AG04449 (cell line): ENCODE data around the gene THAP7.

Experiments used
- CTCF ChIA-PET: fragments of 350-600 bp; formaldehyde crosslinking; extraction: SDS; loops from one replicate; lab custom pipeline; 2021; ENCODE audit warnings: antibody characterized with exemption; lab: Yijun Ruan, JAX
- POLR2A ChIA-PET: fragments of 400-600, 350-600 bp; formaldehyde crosslinking; extraction: SDS; loops from one replicate; lab custom pipeline; 2020; ENCODE audit warnings: antibody characterized with exemption, inconsistent platforms; lab: Yijun Ruan, JAX
- DNase-seq: peaks from one replicate; pipeline ENCODE4 v3.0.0-alpha.2; 2010; ENCODE audit warnings: low read depth, low spot score
- H3K4me3 ChIP-seq: 2 replicates; pipeline ENCODE4 v1.5.1; 2011; ENCODE audit warnings: low read depth, mild to moderate bottlenecking, control low read depth, low read length
- CTCF ChIP-seq: IDR thresholded peaks from one replicate; pipeline ENCODE4 v1.5.1; 2011; ENCODE audit warnings: mild to moderate bottlenecking, moderate library complexity, low read length, control low read depth, inconsistent platforms; ENCODE audit not compliant: insufficient read depth; ENCODE audit errors: missing control alignments

Gene THAP7

GRCh38 chr22:21020802-21021429 is 19.0 kb upstream of the THAP7 start:
- DNase-seq: no peak
- POLR2A ChIA-PET: no interaction called here
- CTCF ChIA-PET: interaction anchor here (0.6 to 1.7 kb wide), 6 partner anchors 8 to 369 kb away, joined by 3 to 4 read pairs (median 3); no protein-coding TSS in a partner anchor
- peak; percentile 35 for TF ChIP-seq CTCF
- no peak overlapping the region for H3K4me3 ChIP-seq

GRCh38 chr22:21018314-21018713 is 16.4 kb upstream of the THAP7 start:
- no peak for DNase-seq
- H3K4me3 ChIP-seq: no peak overlapping the region
- CTCF ChIA-PET: interaction anchor here (0.9 kb wide), 1 partner anchor 83 kb away, joined by 3 read pairs; no protein-coding TSS in a partner anchor
- TF ChIP-seq CTCF: no peak
- POLR2A ChIA-PET: no interaction called here

GRCh38 chr22:21016644-21017420 is 14.9 kb upstream of the THAP7 start:
- no peak for DNase-seq
- no peak overlapping the region for H3K4me3 ChIP-seq
- POLR2A ChIA-PET: no interaction called here
- CTCF ChIA-PET: interaction anchor here (3.4 kb wide), 1 partner anchor 11 kb away, joined by 9 read pairs; no protein-coding TSS in a partner anchor
- TF ChIP-seq CTCF: no peak

- no peak for DNase-seq
- CTCF ChIA-PET: interaction anchor here (1.8 to 3.4 kb wide), 3 partner anchors 12 to 86 kb away, joined by 5 to 9 read pairs (median 9); partner anchors contain the start of gene LZTR1
- POLR2A ChIA-PET: interaction anchor here (0.8 to 1.4 kb wide), 3 partner anchors 13 to 34 kb away, joined by 3 to 4 read pairs (median 3); partner anchors contain the start of gene LZTR1
- H3K4me3 ChIP-seq: peak overlapping the region; percentile 69
- no peak for TF ChIP-seq CTCF
Measured at GRCh38 chr22:21015466-21016006, 13.6 kb upstream of the THAP7 start.

GRCh38 chr22:21014726-21015465 is 13.0 kb upstream of the THAP7 start, which contains the start of gene P2RX6:
P2RX6 (plus strand) TSS chr22:21015165; CDS start chr22:21015175, 10 bp downstream.
- TF ChIP-seq CTCF: no peak
- CTCF ChIA-PET: interaction anchor here (0.9 to 3.4 kb wide), 4 partner anchors 13 to 87 kb away, joined by 4 to 9 read pairs (median 7); partner anchors contain the start of genes LZTR1 and THAP7
- POLR2A ChIA-PET: interaction anchor here (0.8 to 1.4 kb wide), 3 partner anchors 12 to 33 kb away, joined by 3 to 4 read pairs (median 3); partner anchors contain the start of gene LZTR1
- DNase-seq: no peak
- H3K4me3 ChIP-seq: peak within 1 kb of the TSS; percentile 69
